WTC11 (cell line): ENCODE measurements around the gene VAMP2. TPM values are rescaled to one million over a fixed set of nuclear protein-coding genes. Genes with fewer than 3 reads are reported as not detected.

Experiments
- ATAC-seq: fragments of 200-7000 bp; cut with Tn5 transposase; 2 replicates; pipeline ENCODE4 v1.10.0; 2021; ENCODE audit warnings: mild to moderate bottlenecking, moderate library complexity
- CTCF ChIA-PET: fragments of 300-600 bp; sonication (Branson Sonifier 250); formaldehyde crosslinking; loops from one replicate; lab custom pipeline; 2021; ENCODE audit warnings: antibody characterized with exemption; lab: Charles Lee
- POLR2A ChIA-PET: fragments of 350-600 bp; sonication (Branson Sonifier 250); formaldehyde crosslinking; loops from one replicate; lab custom pipeline; 2021; ENCODE audit warnings: antibody characterized with exemption; lab: Charles Lee
- DNase-seq: peaks from one replicate; pipeline ENCODE4 v3.0.0; 2021; ENCODE audit warnings: low spot score
- H3K27ac Mint-ChIP-seq: 2 replicates; pipeline ENCODE4 v1.8.0; 2021; ENCODE audit warnings: mixed read lengths
- H3K27me3 Mint-ChIP-seq: 2 replicates; pipeline ENCODE4 v1.8.0; 2021; ENCODE audit warnings: low read depth, mild to moderate bottlenecking, moderate library complexity, mixed read lengths
- H3K36me3 Mint-ChIP-seq: 2 replicates; pipeline ENCODE4 v1.8.0; 2021; ENCODE audit warnings: mixed read lengths
- H3K4me1 Mint-ChIP-seq: 2 replicates; pipeline ENCODE4 v1.8.0; 2022; ENCODE audit warnings: mixed read lengths
- H3K4me3 Mint-ChIP-seq: 2 replicates; pipeline ENCODE4 v1.8.0; 2021; ENCODE audit warnings: mild to moderate bottlenecking, moderate library complexity, mixed read lengths
- H3K9me3 Mint-ChIP-seq: 2 replicates; pipeline ENCODE4 v1.8.0; 2021; ENCODE audit warnings: mixed read lengths
- CBFB ChIP-seq: sonication (generic); formaldehyde crosslinking; IDR thresholded peaks from 2 replicates; pipeline ENCODE4 v1.8.1; 2022; ENCODE audit warnings: mild to moderate bottlenecking, low read depth, missing genetic modification reagents
- CREM ChIP-seq: sonication (generic); formaldehyde crosslinking; IDR thresholded peaks from 2 replicates; pipeline ENCODE4 v1.8.1; 2022; ENCODE audit warnings: mild to moderate bottlenecking, missing genetic modification reagents, moderate library complexity
- CTCF ChIP-seq: fragments of 200-600 bp; IDR thresholded peaks from 2 replicates; pipeline ENCODE4 v1.8.0; 2022; ENCODE audit warnings: antibody characterized with exemption
- EMX1 ChIP-seq: fragments of 250-450 bp; sonication (Bioruptor Pico); IDR thresholded peaks from 2 replicates; pipeline ENCODE4 v1.8.0; 2021; ENCODE audit warnings: mild to moderate bottlenecking
- ERG ChIP-seq: fragments of 250-450 bp; sonication (Bioruptor Pico); IDR thresholded peaks from 2 replicates; pipeline ENCODE4 v1.8.0; 2021; ENCODE audit warnings: mild to moderate bottlenecking
- ETV6 ChIP-seq: sonication (generic); formaldehyde crosslinking; IDR thresholded peaks from 2 replicates; pipeline ENCODE4 v1.8.1; 2022; ENCODE audit warnings: mild to moderate bottlenecking, missing genetic modification reagents
- FOXJ3 ChIP-seq: sonication (generic); formaldehyde crosslinking; IDR thresholded peaks from 2 replicates; pipeline ENCODE4 v1.9.0; 2021; ENCODE audit warnings: missing genetic modification reagents, mild to moderate bottlenecking, borderline replicate concordance
- GABPB1 ChIP-seq: sonication (generic); formaldehyde crosslinking; IDR thresholded peaks from 2 replicates; pipeline ENCODE4 v1.8.1; 2023; ENCODE audit warnings: mild to moderate bottlenecking, missing genetic modification reagents
- GRHL2 ChIP-seq: fragments of 250-450 bp; sonication (Bioruptor Pico); IDR thresholded peaks from 2 replicates; pipeline ENCODE4 v1.8.0; 2022; ENCODE audit warnings: mild to moderate bottlenecking, moderate library complexity; ENCODE audit not compliant: insufficient replicate concordance, severe bottlenecking
- NFYB ChIP-seq: sonication (generic); formaldehyde crosslinking; conservative IDR thresholded peaks from 2 replicates; pipeline ENCODE4 v1.8.0; 2022; ENCODE audit warnings: low read depth, missing genetic modification reagents
- SP1 ChIP-seq: sonication (generic); formaldehyde crosslinking; conservative IDR thresholded peaks from 2 replicates; pipeline ENCODE4 v1.8.1; 2022; ENCODE audit warnings: missing genetic modification reagents
- TP53 ChIP-seq: sonication (generic); formaldehyde crosslinking; IDR thresholded peaks from 2 replicates; pipeline ENCODE4 v1.8.1; 2023; ENCODE audit warnings: mild to moderate bottlenecking, missing genetic modification reagents
- USF1 ChIP-seq: sonication (generic); formaldehyde crosslinking; IDR thresholded peaks from 2 replicates; pipeline ENCODE4 v1.8.0; 2022; ENCODE audit warnings: mild to moderate bottlenecking, missing genetic modification reagents
- USF2 ChIP-seq: sonication (generic); formaldehyde crosslinking; IDR thresholded peaks from 2 replicates; pipeline ENCODE4 v1.8.1; 2023; ENCODE audit warnings: mild to moderate bottlenecking, missing genetic modification reagents, moderate library complexity
- ZMAT4 ChIP-seq: fragments of 250-450 bp; sonication (Bioruptor Pico); IDR thresholded peaks from 2 replicates; pipeline ENCODE4 v1.9.0; 2021; ENCODE audit warnings: mild to moderate bottlenecking
- ZNF232 ChIP-seq: sonication (generic); formaldehyde crosslinking; IDR thresholded peaks from 2 replicates; pipeline ENCODE4 v1.8.0; 2022; ENCODE audit warnings: mild to moderate bottlenecking, missing genetic modification reagents
- ZNF532 ChIP-seq: fragments of 250-450 bp; sonication (Bioruptor Pico); IDR thresholded peaks from 2 replicates; pipeline ENCODE4 v1.9.0; 2021; ENCODE audit warnings: mild to moderate bottlenecking, borderline replicate concordance
- total RNA-seq: library from RNA; stranded (reverse); gene quantifications from 3 replicates; pipeline ENCODE4 v1.2.3, GENCODE V29; 2021

The VAMP2 gene
- total RNA-seq, 1 experiment from 2014 or later, result 27.4 TPM

- Mint-ChIP-seq H3K36me3 (peaks cover 8% of the 10 kb centered on the region), H3K4me3 (no peak overlapping the region), H3K27ac (peak overlapping the region; percentile 97), H3K9me3 (no peaks in the 10 kb centered on the region), H3K27me3 (peaks cover 3% of the 10 kb centered on the region; the same call in 1 of the 2 replicates), H3K4me1 (peaks cover 30% of the 10 kb centered on the region)
- TF ChIP-seq CREM (CRISPR knock-in tag), result no peak
- no peak for TF ChIP-seq FOXJ3
- TF ChIP-seq TP53 (CRISPR knock-in tag), result no peak
- no peak for TF ChIP-seq EMX1 (CRISPR knock-in tag)
- no peak for TF ChIP-seq GRHL2 (CRISPR knock-in tag)
- no peak for TF ChIP-seq ZNF532 (CRISPR knock-in tag)
- ChIA-PET POLR2A (interaction anchor here (1.0 to 1.5 kb wide), 2 partner anchors 14 to 18 kb away, joined by 3 read pairs; partner anchors contain the start of gene TMEM107), CTCF (interaction anchor here (0.5 to 2.2 kb wide), 15 partner anchors 14 to 99 kb away, joined by 3 to 13 read pairs (median 5); partner anchors contain the start of genes ALOXE3 and HES7)
- ATAC-seq, result no peak
- DNase-seq, result no peak
Observed at GRCh38 chr17:8159032-8159400, 3.7 kb downstream of the VAMP2 start.

- DNase-seq, result peak; percentile 97
- Mint-ChIP-seq H3K9me3 (no peaks in the 10 kb centered on the region), H3K36me3 (peaks cover 8% of the 10 kb centered on the region), H3K27me3 (peaks cover 3% of the 10 kb centered on the region; the same call in 1 of the 2 replicates), H3K27ac (peak overlapping the region; percentile 97), H3K4me1 (peaks cover 29% of the 10 kb centered on the region), H3K4me3 (peak overlapping the region; percentile 12; the same call in 1 of the 2 replicates)
- TF ChIP-seq ZMAT4 (CRISPR knock-in tag) (no peak), CTCF (peak; percentile 89), ERG (0 out of 2 replicates have a peak, but pooled peaks have one; percentile 41)
- ATAC-seq, result peak; percentile 4
- POLR2A ChIA-PET, result interaction anchor here (0.6 to 1.5 kb wide), 3 partner anchors 15 to 21 kb away, joined by 3 read pairs; partner anchors contain the start of gene TMEM107
- CTCF ChIA-PET, result interaction anchor here (0.5 to 2.2 kb wide), 19 partner anchors 9 to 301 kb away, joined by 3 to 13 read pairs (median 5); partner anchors contain the start of genes ALOXE3, AURKB, CYB5D1 and HES7
Observed at GRCh38 chr17:8158267-8159031, 4.3 kb downstream of the VAMP2 start.

- ATAC-seq (peak; percentile 67), DNase-seq (peak; percentile 100)
- CTCF ChIA-PET, result interaction anchor here (0.8 to 2.7 kb wide), 13 partner anchors 12 to 440 kb away, joined by 3 to 14 read pairs (median 6); partner anchors contain the start of gene ALOXE3
- H3K27me3 Mint-ChIP-seq, result peaks cover 3% of the 10 kb centered on the region; the same call in 1 of the 2 replicates
- peaks cover 32% of the 10 kb centered on the region for H3K4me1 Mint-ChIP-seq
- no peak overlapping the region for H3K27ac Mint-ChIP-seq
- H3K4me3 Mint-ChIP-seq, result no peak overlapping the region
- POLR2A ChIA-PET, result interaction anchor here (0.6 to 2.5 kb wide), 14 partner anchors 13 to 469 kb away, joined by 3 to 22 read pairs (median 4); partner anchors contain the start of genes AURKB, BORCS6, CTC1 and HES7
- H3K9me3 Mint-ChIP-seq, result no peaks in the 10 kb centered on the region
- H3K36me3 Mint-ChIP-seq, result peaks cover 5% of the 10 kb centered on the region
- TF ChIP-seq SP1 (CRISPR knock-in tag) (peak; percentile 99), USF2 (peak; percentile 70), NFYB (CRISPR knock-in tag) (peak; percentile 99), ZNF232 (CRISPR knock-in tag) (0 out of 2 replicates have a peak, but pooled peaks have one; percentile 50), ETV6 (CRISPR knock-in tag) (no peak), EMX1 (CRISPR knock-in tag) (no peak), CBFB (CRISPR knock-in tag) (no peak), GABPB1 (CRISPR knock-in tag) (no peak), USF1 (CRISPR knock-in tag) (peak; percentile 72)
Observed at GRCh38 chr17:8156246-8156992, 6.3 kb downstream of the VAMP2 start.
